Right lobe of liver (tissue), 6 donors: ENCODE measurements around the gene SMYD1. TPM values are rescaled to one million over a fixed set of nuclear protein-coding genes. Genes with fewer than 3 reads are reported as not detected.

Experiments
- ATAC-seq, 4 donors: fragments of 200-7000 bp; cut with Tn5 transposase; one replicate each; pipeline ENCODE4 v1.9.1; 2020; ENCODE audit warnings: mild to moderate bottlenecking in 4 of 4, moderate library complexity in 4 of 4
- DNase-seq, 3 donors: peaks; one replicate each; pipeline ENCODE4 v3.0.0-alpha.2; 2020
- H3K27ac ChIP-seq, 3 donors: fragments of 200-600 bp; one replicate each; pipeline ENCODE4 v1.8.0; 2022
- H3K27me3 ChIP-seq, 2 donors: fragments of 200-600 bp; one replicate each; pipeline ENCODE4 v1.8.0; 2022
- H3K36me3 ChIP-seq, 4 donors: fragments of 200-600 bp; sonication (generic) in 1 of 4; one replicate each; pipeline versions ENCODE4 v1.5.1 to v1.8.0; 2017 to 2022; ENCODE audit warnings: control low read depth in 1 of 4
- H3K4me1 ChIP-seq, 4 donors: fragments of 200-600 bp; sonication (generic) in 1 of 4; one replicate each; pipeline versions ENCODE4 v1.5.1 to v1.8.0; 2017 to 2022; ENCODE audit warnings: control low read depth in 1 of 4
- H3K4me3 ChIP-seq, 3 donors: fragments of 200-600 bp; one replicate each; pipeline ENCODE4 v1.8.0; 2022
- H3K9me3 ChIP-seq, 4 donors: fragments of 200-600 bp; sonication (generic) in 1 of 4; one replicate each; pipeline versions ENCODE4 v1.5.1 to v1.8.0; 2017 to 2022; ENCODE audit warnings: control low read depth in 1 of 4
- POLR2A ChIP-seq: fragments of 450-650 bp; IDR thresholded peaks from one replicate; pipeline ENCODE4 v1.6.1; 2017; ENCODE audit warnings: antibody characterized with exemption, mild to moderate bottlenecking
- WGBS: methylation state at CpG from one replicate; pipeline ENCODE4 v1.1.6; 2018; ENCODE audit warnings: low coverage, low lambda C conversion rate; ENCODE audit not compliant: insufficient coverage; ENCODE audit errors: missing lambda C conversion rate; 5-methylcytosine and 5-hydroxymethylcytosine counted together
- intact Hi-C, 2 donors: fragments of 100-400 bp; cut with DNase I; formaldehyde crosslinking; loops; one replicate each; pipeline versions ENCODE4 v1.11.2 to v1.14.1; 2022
- total RNA-seq, 6 experiments: library from RNA; depleted of rRNA in 2 of 6; stranded (reverse); fragments of >200 nt in 2 of 6; fragmentation: NEBNext Ultra II Directional in 3 of 6; extraction: Animal tissue kit (Norgen Biotek cat#: 25700) in 3 of 6; gene quantifications; one replicate each; pipeline versions ENCODE4 v1.1.0 to v1.2.4, GENCODE V29; 2016 to 2023
- TF ChIP-seq, protein P1 (sequence below), 4 donors: fragments of 200-600 bp in 3 of 4; fragments of 450-650 bp in 1 of 4; IDR thresholded peaks; one replicate each; pipeline versions ENCODE4 v1.5.1 to v1.8.0; 2016 to 2022; ENCODE audit warnings: antibody characterized with exemption in 4 of 4, mild to moderate bottlenecking in 2 of 4
- donor health status: DM: no; HTN: yes; CAD: no.
- donor health status: DM: no; HTN: no; CAD: no.
- donor health status: DM: no; HTN: no; CAD: no.
- donor health status: DM: no; HTN: yes; CAD: no.
- donor health status: DM: no; HTN: yes; CAD: no.

The SMYD1 gene
- total RNA-seq, 6 experiments from 2014 or later = not detected

DNA sequence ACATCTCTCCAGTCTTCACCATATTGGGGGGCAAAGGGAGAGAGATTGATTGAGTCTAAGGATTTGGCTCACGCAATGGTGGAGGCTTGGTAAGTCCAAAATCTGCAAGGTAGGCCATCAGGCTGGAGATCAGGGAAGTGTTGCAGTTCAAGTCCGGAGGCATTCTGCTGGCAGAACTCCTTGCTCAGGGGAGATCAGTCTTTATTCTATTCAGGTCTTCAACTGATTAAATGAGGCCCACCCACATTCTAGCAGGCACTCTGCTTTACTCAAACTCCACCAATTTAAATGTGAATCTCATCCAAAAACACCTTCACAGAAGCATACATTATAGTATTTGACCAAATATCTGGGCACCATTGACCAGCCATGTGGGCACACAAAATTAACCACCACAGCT lies 21.4 kb downstream of the SMYD1 start:
- intact Hi-C loops = no loop called here
- Histone ChIP-seq H3K27ac (no peak overlapping the region), H3K27me3 (no peaks in the 10 kb centered on the region), H3K36me3 (no peaks in the 10 kb centered on the region), H3K4me3 (no peak overlapping the region), H3K4me1 (no peaks in the 10 kb centered on the region), H3K9me3 (no peaks in the 10 kb centered on the region)
- DNase-seq (no peak), ATAC-seq (no peak)
- TF ChIP-seq, protein P1, sequence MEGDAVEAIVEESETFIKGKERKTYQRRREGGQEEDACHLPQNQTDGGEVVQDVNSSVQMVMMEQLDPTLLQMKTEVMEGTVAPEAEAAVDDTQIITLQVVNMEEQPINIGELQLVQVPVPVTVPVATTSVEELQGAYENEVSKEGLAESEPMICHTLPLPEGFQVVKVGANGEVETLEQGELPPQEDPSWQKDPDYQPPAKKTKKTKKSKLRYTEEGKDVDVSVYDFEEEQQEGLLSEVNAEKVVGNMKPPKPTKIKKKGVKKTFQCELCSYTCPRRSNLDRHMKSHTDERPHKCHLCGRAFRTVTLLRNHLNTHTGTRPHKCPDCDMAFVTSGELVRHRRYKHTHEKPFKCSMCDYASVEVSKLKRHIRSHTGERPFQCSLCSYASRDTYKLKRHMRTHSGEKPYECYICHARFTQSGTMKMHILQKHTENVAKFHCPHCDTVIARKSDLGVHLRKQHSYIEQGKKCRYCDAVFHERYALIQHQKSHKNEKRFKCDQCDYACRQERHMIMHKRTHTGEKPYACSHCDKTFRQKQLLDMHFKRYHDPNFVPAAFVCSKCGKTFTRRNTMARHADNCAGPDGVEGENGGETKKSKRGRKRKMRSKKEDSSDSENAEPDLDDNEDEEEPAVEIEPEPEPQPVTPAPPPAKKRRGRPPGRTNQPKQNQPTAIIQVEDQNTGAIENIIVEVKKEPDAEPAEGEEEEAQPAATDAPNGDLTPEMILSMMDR (IDR thresholded peaks at IDR 0.05) = no peak
- TF ChIP-seq POLR2A = no peak
- WGBS = 100% methylated on average over 2 of the region's 2 CpGs

DNA sequence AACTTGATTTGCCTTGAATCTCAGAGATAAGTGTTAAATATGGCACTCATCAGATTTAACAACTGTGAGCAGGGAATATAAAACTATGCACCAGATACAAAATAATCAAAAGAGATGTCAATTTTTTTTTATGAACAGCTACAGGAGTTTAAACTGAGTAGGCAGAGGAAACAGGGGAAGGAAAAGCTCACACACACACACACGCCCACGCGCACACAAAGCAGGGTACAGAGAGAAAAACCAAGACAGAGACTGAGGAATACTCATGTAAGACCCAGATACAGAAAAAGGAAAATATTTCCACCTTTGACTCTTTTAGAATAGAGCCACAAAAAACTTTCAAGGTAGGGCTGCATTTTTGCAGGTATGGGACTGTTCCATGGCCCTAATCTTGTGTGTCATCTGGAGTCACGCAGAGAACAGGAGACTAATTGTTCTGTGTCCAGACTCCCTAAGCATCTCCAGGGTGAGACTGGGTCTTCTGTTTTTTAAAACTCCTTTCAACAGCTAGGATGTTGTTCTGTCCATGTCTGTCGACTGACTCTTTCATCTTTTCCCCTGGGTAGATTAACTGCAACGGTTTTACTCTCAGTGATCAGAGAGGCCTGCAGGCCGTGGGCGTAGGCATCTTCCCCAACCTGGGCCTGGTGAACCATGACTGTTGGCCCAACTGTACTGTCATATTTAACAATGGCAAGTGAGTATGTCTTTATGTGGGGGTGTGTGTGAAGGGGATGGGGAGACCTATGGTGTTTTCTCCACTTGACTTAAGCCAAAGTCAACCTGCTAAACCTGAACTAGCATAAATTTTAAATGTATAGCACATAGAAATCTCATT lies 23.0 kb downstream of the SMYD1 start:
- H3K4me3 ChIP-seq = no peak overlapping the region
- no peak overlapping the region for H3K27ac ChIP-seq
- H3K36me3 ChIP-seq = no peaks in the 10 kb centered on the region
- intact Hi-C loops = no loop called here
- H3K9me3 ChIP-seq = no peaks in the 10 kb centered on the region
- H3K4me1 ChIP-seq = no peaks in the 10 kb centered on the region
- 70% methylated on average over 8 of the region's 8 CpGs for WGBS
- no peak for ATAC-seq
- H3K27me3 ChIP-seq = no peaks in the 10 kb centered on the region
- DNase-seq = no peak
- no peak for TF ChIP-seq POLR2A
- TF ChIP-seq, protein P1 (IDR thresholded peaks at IDR 0.05) = no peak

DNA sequence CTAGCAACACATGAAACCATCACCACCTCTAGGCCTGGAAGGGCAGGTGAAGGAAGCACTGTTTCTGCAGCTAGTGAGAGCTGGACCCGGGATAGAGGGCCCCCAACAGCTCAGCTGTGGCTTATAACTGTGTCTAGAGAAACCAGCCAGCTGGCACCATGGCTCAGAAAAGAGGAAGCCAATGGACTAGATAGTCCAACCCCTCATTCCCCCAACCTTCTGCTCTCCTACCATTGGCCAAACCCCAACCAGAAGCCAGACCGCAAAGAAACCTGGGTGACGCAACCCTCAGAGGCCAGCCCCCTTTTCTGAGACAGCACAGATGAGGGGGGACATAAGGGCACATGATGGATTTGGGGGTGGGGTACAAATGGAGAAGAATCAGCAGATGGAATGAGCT lies 24.3 kb downstream of the SMYD1 start:
- no peak for TF ChIP-seq POLR2A
- TF ChIP-seq, protein P1 (IDR thresholded peaks at IDR 0.05) = no peak
- ATAC-seq = no peak
- Histone ChIP-seq H3K4me1 (no peaks in the 10 kb centered on the region), H3K9me3 (no peaks in the 10 kb centered on the region), H3K36me3 (no peaks in the 10 kb centered on the region), H3K27me3 (no peaks in the 10 kb centered on the region), H3K4me3 (no peak overlapping the region), H3K27ac (no peak overlapping the region)
- no peak for DNase-seq
- 47% methylated on average over 3 of the region's 3 CpGs for WGBS
- intact Hi-C loops = no loop called here

DNA sequence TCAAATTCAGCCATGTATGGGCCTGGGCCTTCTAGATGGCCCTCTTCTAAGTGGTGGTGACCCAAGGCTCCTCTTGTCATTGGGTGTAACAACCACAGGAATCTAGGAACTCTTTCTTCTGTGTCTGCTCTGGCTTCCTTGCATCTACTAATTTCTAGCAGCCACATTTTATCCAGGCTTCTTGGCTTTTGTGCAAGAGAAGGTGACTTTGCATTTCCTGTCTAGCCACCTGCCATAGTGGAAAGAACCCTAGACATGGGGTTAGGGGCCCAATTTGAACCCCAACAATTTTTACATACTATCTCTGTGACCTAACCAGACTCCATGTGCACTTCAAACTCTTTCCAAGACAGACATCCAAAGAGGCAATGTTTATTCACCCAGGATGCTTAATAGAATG lies 25.1 kb downstream of the SMYD1 start:
- Histone ChIP-seq H3K4me1 (no peaks in the 10 kb centered on the region), H3K27me3 (no peaks in the 10 kb centered on the region), H3K4me3 (no peak overlapping the region), H3K9me3 (no peaks in the 10 kb centered on the region), H3K27ac (no peak overlapping the region), H3K36me3 (no peaks in the 10 kb centered on the region)
- no peak for TF ChIP-seq POLR2A
- TF ChIP-seq, protein P1 (IDR thresholded peaks at IDR 0.05) = no peak
- DNase-seq = no peak
- intact Hi-C loops = no loop called here
- ATAC-seq = no peak
